HepG2 (cell line): ENCODE measurements around the gene PPP4R2. TPM values are rescaled to one million over a fixed set of nuclear protein-coding genes. Genes with fewer than 3 reads are reported as not detected.

ENCODE experiments used
- ATM ChIP-seq: fragments of 450-650 bp; IDR thresholded peaks from 2 replicates; pipeline ENCODE4 v1.7.1; 2017; ENCODE audit warnings: mild to moderate bottlenecking, borderline replicate concordance
- BRCA1 ChIP-seq: sonication (generic); formaldehyde crosslinking; IDR thresholded peaks from 2 replicates; pipeline ENCODE4 v1.4.0; 2020; ENCODE audit warnings: missing genetic modification reagents
- CERS6 ChIP-seq: sonication (generic); formaldehyde crosslinking; IDR thresholded peaks from 2 replicates; pipeline ENCODE4 v1.5.0; 2020; ENCODE audit warnings: missing genetic modification reagents
- GABPA ChIP-seq, 2 experiments: IDR thresholded peaks; 2 replicates each; pipeline ENCODE4 v1.6.1; 2011 to 2016; ENCODE audit warnings: low read depth in 2 of 2, low read length in 1 of 2, missing biosample characterization in 1 of 2, missing genetic modification characterization in 1 of 2
- HDAC6 ChIP-seq: fragments of 200-600 bp; sonication (generic); IDR thresholded peaks from 2 replicates; pipeline ENCODE4 v1.7.0; 2017; ENCODE audit warnings: mild to moderate bottlenecking, antibody characterized with exemption, low read length, low read depth
- HNF4A ChIP-seq: sonication (generic); formaldehyde crosslinking; IDR thresholded peaks from 2 replicates; pipeline ENCODE4 v1.4.0; 2020; ENCODE audit warnings: missing genetic modification reagents
- KLF12 ChIP-seq: sonication (generic); formaldehyde crosslinking; IDR thresholded peaks from 2 replicates; pipeline ENCODE4 v1.4.0; 2020; ENCODE audit warnings: missing genetic modification reagents, borderline replicate concordance
- MLX ChIP-seq: IDR thresholded peaks from 2 replicates; pipeline ENCODE4 v1.6.1; 2016
- MTA3 ChIP-seq: sonication (generic); formaldehyde crosslinking; IDR thresholded peaks from 2 replicates; pipeline ENCODE4 v1.4.0; 2020; ENCODE audit warnings: missing genetic modification reagents
- NFATC3 ChIP-seq: sonication (generic); formaldehyde crosslinking; IDR thresholded peaks from 2 replicates; pipeline ENCODE4 v1.5.1; 2020; ENCODE audit warnings: mild to moderate bottlenecking, missing genetic modification reagents
- RAD51 ChIP-seq: fragments of 450-650 bp; IDR thresholded peaks from 2 replicates; pipeline ENCODE4 v1.6.1; 2016; ENCODE audit warnings: borderline replicate concordance
- SNAI1 ChIP-seq: sonication (generic); formaldehyde crosslinking; IDR thresholded peaks from 2 replicates; pipeline ENCODE4 v1.5.0; 2020; ENCODE audit warnings: mild to moderate bottlenecking, missing genetic modification reagents, borderline replicate concordance
- SUZ12 ChIP-seq: fragments of 150-350 bp; IDR thresholded peaks from 2 replicates; pipeline ENCODE4 v1.6.1; 2014; ENCODE audit warnings: low read depth, low read length
- TBX2 ChIP-seq: sonication (generic); formaldehyde crosslinking; IDR thresholded peaks from 2 replicates; pipeline ENCODE4 v1.5.0; 2020; ENCODE audit warnings: missing genetic modification reagents, mild to moderate bottlenecking, borderline replicate concordance
- TEF ChIP-seq: sonication (generic); formaldehyde crosslinking; IDR thresholded peaks from 2 replicates; pipeline ENCODE4 v1.5.0; 2020; ENCODE audit warnings: missing genetic modification reagents
- TOPORS ChIP-seq: sonication (generic); formaldehyde crosslinking; IDR thresholded peaks from 2 replicates; pipeline ENCODE4 v1.8.0; 2023; ENCODE audit warnings: mild to moderate bottlenecking, missing genetic modification reagents
- ZBTB3 ChIP-seq: sonication (generic); formaldehyde crosslinking; IDR thresholded peaks from 2 replicates; pipeline ENCODE4 v1.4.0; 2020; ENCODE audit warnings: low read depth, mild to moderate bottlenecking, moderate library complexity, missing genetic modification reagents, borderline replicate concordance
- ZBTB34 ChIP-seq: sonication (generic); formaldehyde crosslinking; IDR thresholded peaks from 2 replicates; pipeline ENCODE4 v1.8.0; 2022; ENCODE audit warnings: mild to moderate bottlenecking, missing genetic modification reagents
- ZHX1 ChIP-seq: sonication (generic); formaldehyde crosslinking; IDR thresholded peaks from 2 replicates; pipeline ENCODE4 v1.8.1; 2022; ENCODE audit warnings: low read depth, mild to moderate bottlenecking, missing genetic modification reagents
- ZNF225 ChIP-seq: sonication (generic); formaldehyde crosslinking; IDR thresholded peaks from 2 replicates; pipeline ENCODE4 v1.4.0; 2020; ENCODE audit warnings: mild to moderate bottlenecking, missing genetic modification reagents
- ZNF30 ChIP-seq: sonication (generic); formaldehyde crosslinking; IDR thresholded peaks from 2 replicates; pipeline ENCODE4 v1.5.0; 2020; ENCODE audit warnings: mild to moderate bottlenecking, missing genetic modification reagents
- ZNF382 ChIP-seq: sonication (generic); formaldehyde crosslinking; IDR thresholded peaks from 2 replicates; pipeline ENCODE4 v1.5.0; 2020; ENCODE audit warnings: missing genetic modification reagents, mild to moderate bottlenecking, borderline replicate concordance
- ZNF839 ChIP-seq: sonication (generic); formaldehyde crosslinking; IDR thresholded peaks from 2 replicates; pipeline ENCODE4 v1.4.0; 2020; ENCODE audit warnings: missing genetic modification reagents, mild to moderate bottlenecking, borderline replicate concordance
- polyA plus RNA-seq, 8 experiments: library from polyadenylated mRNA; depleted of rRNA in 3 of 8; stranded (reverse) in 7 of 8; unstranded in 1 of 8; fragments of >200 nt; fragmentation: Illumina TruSeq in 4 of 8; extraction: Trizol in 4 of 8; gene quantifications; 2 replicates each; pipeline versions ENCODE4 v1.2.1 to v1.2.3, GENCODE V29; 2011 to 2016; ENCODE audit warnings: low read depth in 4 of 8, missing spikeins in 1 of 8, mixed read lengths in 1 of 8; ENCODE audit not compliant: insufficient read depth in 1 of 8
- total RNA-seq, 5 experiments: library from RNA; depleted of rRNA; stranded (reverse); fragments of >200 nt; fragmentation: Illumina TruSeq; extraction: Trizol; gene quantifications; 2 replicates each; pipeline ENCODE4 v1.2.3, GENCODE V29; 2016; ENCODE audit warnings: low read depth in 1 of 5

PPP4R2 gene
- total and polyA plus RNA-seq, 2 of the 13 experiments (the other 11 are each of a cell fraction or from before 2014, with no cell fraction given) = 22.3 to 161 TPM

GRCh38 chr3:72996473-72997333 is at the start of gene PPP4R2 (continued):
- TF ChIP-seq ZBTB34 (CRISPR knock-in tag) = no peak
- TF ChIP-seq GABPA (IDR thresholded peaks at IDR 0.05; ENCODE audit: low read depth, low read length) = no peak
- no peak for TF ChIP-seq GABPA (CRISPR knock-in tag; IDR thresholded peaks at IDR 0.05; ENCODE audit: low read depth)
- TF ChIP-seq ZNF225 (CRISPR knock-in tag) = no peak
- no peak for TF ChIP-seq ZNF839
- no peak for TF ChIP-seq HDAC6
- 0 out of 2 replicates have a peak, but pooled peaks have one; percentile 45 for TF ChIP-seq CERS6 (CRISPR knock-in tag)
- TF ChIP-seq MTA3 = no peak
- TF ChIP-seq ATM = no peak
- TF ChIP-seq BRCA1 (CRISPR knock-in tag) = 0 out of 2 replicates have a peak, but pooled peaks have one; percentile 87
- TF ChIP-seq ZNF382 (CRISPR knock-in tag) = no peak
- peak; percentile 89 for TF ChIP-seq TBX2 (CRISPR knock-in tag)
- TF ChIP-seq NFATC3 (CRISPR knock-in tag) = 0 out of 2 replicates have a peak, but pooled peaks have one; percentile 51
- no peak for TF ChIP-seq TEF (CRISPR knock-in tag)
- TF ChIP-seq ZNF30 (CRISPR knock-in tag) = no peak
- TF ChIP-seq ZHX1 (CRISPR knock-in tag) = peak; percentile 89
- TF ChIP-seq RAD51 = no peak
- no peak for TF ChIP-seq MLX (CRISPR knock-in tag)
- TF ChIP-seq KLF12 = peak; percentile 76; the same call in 1 of the 2 replicates
- TF ChIP-seq ZBTB3 (CRISPR knock-in tag) = no peak
- TF ChIP-seq SUZ12 = no peak
- TF ChIP-seq SNAI1 (CRISPR knock-in tag) = no peak
- peak; percentile 70; the same call in 1 of the 2 replicates for TF ChIP-seq TOPORS
- TF ChIP-seq HNF4A = no peak
